OCI-LY7 (cell line): Measurements from ENCODE around the gene MCM5.

Source experiments
- EZH2phosphoT487 ChIP-seq: fragments of 200-600 bp; sonication (generic); IDR thresholded peaks from 2 replicates; pipeline ENCODE4 v1.6.1; 2018; ENCODE audit warnings: low read depth, borderline replicate concordance, mild to moderate bottlenecking, mixed run types, antibody characterized with exemption, low read length, moderate library complexity, mixed read lengths
- TF ChIP-seq, protein P1 (sequence below): fragments of 200-600 bp; sonication (generic); conservative IDR thresholded peaks from 2 replicates; pipeline ENCODE4 v1.5.1; 2014; ENCODE audit warnings: mild to moderate bottlenecking, antibody characterized with exemption, low read length, moderate library complexity, mixed read lengths

DNA sequence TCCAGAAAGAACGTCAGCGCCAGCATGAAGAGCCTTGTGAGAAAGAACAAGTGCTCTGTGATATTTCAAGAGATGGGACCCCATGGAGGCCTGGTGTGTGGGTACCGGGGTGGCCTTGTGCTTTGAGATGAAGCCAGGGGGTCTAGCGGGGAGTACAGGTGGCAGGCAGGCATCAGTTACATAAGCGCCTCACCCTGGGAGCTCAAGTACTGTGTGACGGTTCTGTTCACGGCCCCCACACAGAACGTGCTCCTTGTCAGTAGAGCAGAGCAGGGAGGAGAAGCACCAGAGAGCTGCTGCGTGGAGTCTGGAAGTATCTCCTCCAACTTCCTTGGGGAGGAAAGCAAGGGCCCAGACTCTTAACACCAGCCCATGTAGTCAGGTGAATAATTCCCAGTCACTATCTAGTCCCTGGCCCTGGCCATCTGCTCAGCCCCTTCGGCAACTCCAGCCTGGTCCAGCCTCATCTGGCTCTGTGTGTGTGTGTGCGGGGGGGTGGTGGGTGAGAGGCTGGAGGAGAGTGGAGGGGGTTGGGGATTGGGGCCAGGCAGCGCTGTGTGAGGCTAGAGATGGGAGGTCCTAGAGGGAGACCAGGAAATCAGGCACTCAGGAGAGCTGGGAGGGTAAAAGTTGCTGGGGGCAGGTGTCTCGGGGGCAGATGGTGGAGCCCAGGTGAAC lies 32.4 kb downstream of the MCM5 start:
- no peak for TF ChIP-seq EZH2phosphoT487
- TF ChIP-seq, protein P1, sequence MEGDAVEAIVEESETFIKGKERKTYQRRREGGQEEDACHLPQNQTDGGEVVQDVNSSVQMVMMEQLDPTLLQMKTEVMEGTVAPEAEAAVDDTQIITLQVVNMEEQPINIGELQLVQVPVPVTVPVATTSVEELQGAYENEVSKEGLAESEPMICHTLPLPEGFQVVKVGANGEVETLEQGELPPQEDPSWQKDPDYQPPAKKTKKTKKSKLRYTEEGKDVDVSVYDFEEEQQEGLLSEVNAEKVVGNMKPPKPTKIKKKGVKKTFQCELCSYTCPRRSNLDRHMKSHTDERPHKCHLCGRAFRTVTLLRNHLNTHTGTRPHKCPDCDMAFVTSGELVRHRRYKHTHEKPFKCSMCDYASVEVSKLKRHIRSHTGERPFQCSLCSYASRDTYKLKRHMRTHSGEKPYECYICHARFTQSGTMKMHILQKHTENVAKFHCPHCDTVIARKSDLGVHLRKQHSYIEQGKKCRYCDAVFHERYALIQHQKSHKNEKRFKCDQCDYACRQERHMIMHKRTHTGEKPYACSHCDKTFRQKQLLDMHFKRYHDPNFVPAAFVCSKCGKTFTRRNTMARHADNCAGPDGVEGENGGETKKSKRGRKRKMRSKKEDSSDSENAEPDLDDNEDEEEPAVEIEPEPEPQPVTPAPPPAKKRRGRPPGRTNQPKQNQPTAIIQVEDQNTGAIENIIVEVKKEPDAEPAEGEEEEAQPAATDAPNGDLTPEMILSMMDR: no peak
